GM12801 (cell line): ENCODE data around the gene DMPK.

Experiments
- CTCF ChIP-seq: IDR thresholded peaks from one replicate; pipeline ENCODE4 v1.5.1; 2011; ENCODE audit warnings: control low read depth; ENCODE audit not compliant: insufficient read length; ENCODE audit errors: extremely low read depth

Gene DMPK

GRCh38 chr19:45781214-45782161, 802 bp downstream of the DMPK start:
- no peak for TF ChIP-seq CTCF

GRCh38 chr19:45780448-45781213, 1.7 kb downstream of the DMPK start:
- no peak for TF ChIP-seq CTCF

GRCh38 chr19:45780146-45780447, 2.2 kb downstream of the DMPK start:
- no peak for TF ChIP-seq CTCF

- TF ChIP-seq CTCF = no peak
Observed at GRCh38 chr19:45779231-45780145, 2.8 kb downstream of the DMPK start.

- no peak for TF ChIP-seq CTCF
Observed at GRCh38 chr19:45778010-45778661, 4.2 kb downstream of the DMPK start.

- TF ChIP-seq CTCF = no peak
Observed at GRCh38 chr19:45777395-45777961, 4.8 kb downstream of the DMPK start.
